Measurements from ENCODE around the gene NCS1.

- TF ChIP-seq CTCF (IDR thresholded peaks at IDR 0.05; ENCODE audit: insufficient read depth, low read depth, low read length): no peak
- no peak for TF ChIP-seq EZH2 (IDR thresholded peaks at IDR 0.05; ENCODE audit: insufficient read depth, low read length)
Measured at GRCh38 chr9:130122456-130122855, 49.7 kb upstream of the NCS1 start.

Measured in astrocyte (in vitro differentiated cells and primary cell).